Adipose tissue (tissue), 3 donors: ENCODE measurements around the gene ANTXR1. TPM values are rescaled to one million over a fixed set of nuclear protein-coding genes. Genes with fewer than 3 reads are reported as not detected.

Experiments used
- H3K27ac ChIP-seq: one replicate; pipeline ENCODE4 v1.5.1; 2013; ENCODE audit warnings: low read depth, low read length
- WGBS, 3 donors: extraction: QIAGEN DNeasy Blood & Tissue Kit; methylation state at CpG; one replicate each; pipeline ENCODE4 v1.1.7; 2013; 5-methylcytosine and 5-hydroxymethylcytosine counted together
- polyA plus RNA-seq, 3 donors: library from polyadenylated mRNA; stranded (reverse); fragments of 200-250 nt; gene quantifications; one replicate each; pipeline ENCODE4 v1.2.3, GENCODE V29; 2013
- donor health status: healthy with polysubstance abuse.
- donor health status: Bipolar disorder and iron deficiency.
- donor health status: healthy.

Gene ANTXR1
- polyA plus RNA-seq, 3 donors: 1.7 to 41.6 (median 9.6) TPM

GRCh38 chr2:69026691-69027459 is 13.9 kb downstream of the ANTXR1 start:
- WGBS, 3 donors: 81 to 86% (median 83%) methylated on average over 13 of the region's 13 CpGs
- H3K27ac ChIP-seq: no peak overlapping the region

- no peak overlapping the region for H3K27ac ChIP-seq
- WGBS, 3 donors: 84 to 93% (median 91%) methylated on average over 6 of the region's 6 CpGs
Observed at GRCh38 chr2:69030800-69031428, 17.9 kb downstream of the ANTXR1 start.

GRCh38 chr2:69031466-69031865 is 18.5 kb downstream of the ANTXR1 start:
- 84 to 97% (median 87%) methylated on average over 1 of the region's 1 CpG for WGBS, 3 donors
- H3K27ac ChIP-seq: no peak overlapping the region

DNA sequence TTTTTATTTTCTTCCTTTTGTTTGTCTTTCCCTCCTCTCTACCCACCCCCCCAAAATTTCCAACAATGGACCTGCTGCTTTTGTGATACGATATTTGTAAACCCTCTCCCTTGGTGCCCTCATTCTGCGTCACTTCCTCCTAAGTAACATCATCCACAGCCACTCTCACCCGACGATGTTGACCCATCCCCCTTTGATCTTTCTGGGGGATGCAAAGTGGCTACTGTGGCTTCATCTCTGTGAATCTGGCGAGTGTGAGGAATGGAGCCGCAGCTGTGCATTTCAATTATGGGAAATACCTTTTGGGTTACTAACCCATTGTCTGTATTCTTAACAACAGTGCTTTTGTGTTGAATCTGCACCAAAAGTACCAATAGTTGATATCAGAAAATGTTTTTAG is 19.4 kb downstream of the ANTXR1 start:
- 64 to 69% (median 67%) methylated on average over 6 of the region's 6 CpGs for WGBS, 3 donors
- no peak overlapping the region for H3K27ac ChIP-seq

GRCh38 chr2:69033461-69034095 is 20.6 kb downstream of the ANTXR1 start:
- no peak overlapping the region for H3K27ac ChIP-seq
- WGBS, 3 donors: 74 to 86% (median 76%) methylated on average over 1 of the region's 1 CpG

DNA sequence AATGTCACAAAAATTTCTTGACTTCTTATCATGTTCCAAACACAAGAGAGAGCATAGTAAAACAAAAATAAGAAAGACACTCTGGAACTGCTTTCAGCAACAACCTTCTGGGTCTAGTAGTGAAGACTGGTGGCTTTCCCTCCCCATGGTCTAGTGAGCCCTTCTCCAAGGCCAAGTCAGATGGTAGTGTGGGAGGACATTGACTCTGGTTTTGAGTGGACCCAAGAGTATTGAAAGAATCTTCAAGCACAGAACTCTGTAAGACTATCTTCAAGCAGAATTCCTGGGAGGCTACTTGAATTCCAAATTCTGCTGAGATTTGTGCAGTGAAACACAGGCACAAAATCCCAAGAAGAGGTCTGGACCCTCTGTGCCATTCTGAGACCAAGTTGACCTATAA is 21.1 kb downstream of the ANTXR1 start:
- no peak overlapping the region for H3K27ac ChIP-seq

DNA sequence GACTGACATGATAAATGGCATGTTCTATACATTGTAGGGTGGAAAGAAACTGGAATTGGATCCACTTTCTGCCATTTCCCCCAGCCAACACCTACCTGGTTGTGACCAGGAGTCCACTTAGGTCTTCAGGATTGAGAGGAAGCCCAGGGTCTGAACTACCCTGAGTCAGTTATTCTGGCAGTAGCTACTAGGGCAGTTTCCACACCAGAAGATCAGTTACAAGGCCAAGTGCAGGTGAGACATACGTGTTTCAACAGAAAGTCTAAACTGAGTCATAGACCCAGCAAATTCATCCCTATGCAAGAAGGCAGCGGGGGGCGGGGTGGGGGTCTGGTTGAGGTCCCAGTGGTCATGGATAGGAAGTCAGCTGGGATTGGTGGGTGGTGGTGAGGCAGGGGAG is 21.9 kb downstream of the ANTXR1 start:
- 73 to 92% (median 92%) methylated on average over 3 of the region's 3 CpGs for WGBS, 3 donors
- H3K27ac ChIP-seq: no peak overlapping the region

- WGBS, 3 donors: 88 to 93% (median 90%) methylated on average over 4 of the region's 4 CpGs
- no peak overlapping the region for H3K27ac ChIP-seq
Observed at GRCh38 chr2:69036926-69037325, 23.9 kb downstream of the ANTXR1 start.

DNA sequence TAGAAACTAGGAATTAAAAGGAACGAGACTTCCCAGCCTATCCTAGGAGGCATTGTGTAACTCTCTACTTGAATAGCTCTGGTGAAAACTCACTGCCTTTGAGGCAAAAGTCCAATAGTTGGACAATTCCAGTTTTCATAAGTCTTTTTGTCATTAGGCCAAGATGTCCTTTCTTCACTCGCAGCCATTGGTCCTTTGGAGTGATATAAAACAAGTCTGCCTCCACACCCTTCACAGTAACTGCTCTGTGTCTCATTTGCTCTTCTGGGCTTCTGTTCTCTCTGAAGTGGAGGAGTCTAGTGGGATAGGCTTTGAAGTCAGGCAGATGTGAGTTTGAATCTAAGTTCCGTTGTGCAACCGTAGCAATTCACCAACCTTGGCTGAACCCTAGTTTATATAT is 28.2 kb downstream of the ANTXR1 start:
- no peak overlapping the region for H3K27ac ChIP-seq
- 65 to 86% (median 71%) methylated on average over 4 of the region's 4 CpGs for WGBS, 3 donors

- WGBS, 3 donors: 65 to 77% (median 72%) methylated on average over 9 of the region's 9 CpGs
- no peak overlapping the region for H3K27ac ChIP-seq
Observed at GRCh38 chr2:69043736-69044400, 30.9 kb downstream of the ANTXR1 start.

GRCh38 chr2:69046221-69046662 is 33.3 kb downstream of the ANTXR1 start:
- H3K27ac ChIP-seq: no peak overlapping the region
- WGBS, 3 donors: 23 to 51% (median 31%) methylated on average over 1 of the region's 1 CpG

DNA sequence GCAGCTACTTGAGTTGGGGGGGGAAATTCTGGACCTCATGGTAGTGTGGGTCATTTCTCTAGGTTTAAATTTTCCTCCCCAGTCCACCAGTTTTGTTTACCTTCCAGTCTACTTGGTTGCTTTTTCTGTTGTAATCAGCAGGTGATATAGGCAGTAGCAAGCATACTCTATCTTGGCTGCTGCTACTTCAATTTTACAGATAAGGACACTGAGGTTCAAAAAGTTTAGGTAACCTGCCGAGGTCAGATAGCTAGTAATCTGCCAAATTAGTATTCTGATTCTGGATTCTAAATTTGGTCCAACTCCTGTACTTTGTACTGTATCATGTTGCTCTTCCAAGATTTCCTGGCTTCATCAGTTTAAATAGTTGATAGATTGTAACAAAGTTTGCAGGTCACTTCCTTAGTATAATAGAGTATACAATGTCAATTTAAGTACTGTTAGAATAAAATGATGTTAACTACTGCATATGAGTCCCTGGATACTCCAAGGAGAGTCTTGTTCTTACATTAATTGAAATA is 34.7 kb downstream of the ANTXR1 start:
- 32 to 68% (median 55%) methylated on average over 1 of the region's 1 CpG for WGBS, 3 donors
- no peak overlapping the region for H3K27ac ChIP-seq

DNA sequence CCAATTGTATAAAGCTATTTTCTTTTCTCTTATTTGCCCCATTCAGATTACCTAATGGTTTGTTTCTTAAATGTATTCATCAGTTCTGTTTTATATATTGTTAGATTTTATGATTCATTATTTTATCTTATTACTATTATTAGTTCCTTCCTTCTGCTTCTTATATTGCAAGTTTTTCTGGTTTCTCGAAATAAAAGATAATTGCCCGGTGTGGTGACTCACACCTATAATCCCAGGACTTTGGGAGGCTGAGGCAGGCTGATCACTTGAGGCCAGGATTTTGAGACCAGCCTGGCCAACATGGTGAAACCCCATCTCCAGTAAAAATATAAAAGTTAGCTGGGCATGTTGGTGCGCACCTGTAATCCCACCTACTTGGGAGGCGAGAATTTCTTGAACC is 37.8 kb downstream of the ANTXR1 start:
- 92 to 94% (median 92%) methylated on average over 4 of the region's 4 CpGs for WGBS, 3 donors
- no peak overlapping the region for H3K27ac ChIP-seq

DNA sequence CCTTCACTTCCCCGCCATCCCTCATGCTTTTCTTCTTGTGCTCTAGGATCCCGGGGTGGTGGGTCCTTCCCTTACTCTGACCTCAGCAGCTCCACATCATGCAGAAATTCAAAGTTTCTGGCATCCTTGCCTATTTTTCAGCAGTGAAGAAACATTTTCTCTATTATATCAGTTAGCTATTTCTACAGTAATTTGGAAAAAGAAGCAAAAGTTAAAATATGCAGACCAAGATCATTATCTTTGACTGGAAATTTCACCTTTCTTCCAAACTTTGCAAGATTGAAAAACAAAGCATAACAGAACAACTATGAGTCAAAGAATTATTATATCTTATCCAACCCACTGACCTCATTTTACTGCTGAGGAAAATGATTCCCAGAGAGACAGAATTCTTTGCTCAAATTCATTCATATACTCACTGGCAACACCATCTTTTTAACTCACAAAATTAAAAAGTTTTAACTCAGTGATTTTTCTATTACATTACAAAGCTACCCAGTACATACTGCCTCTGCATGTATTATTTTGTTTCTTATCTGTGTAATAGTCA is 40.5 kb downstream of the ANTXR1 start:
- 67 to 75% (median 73%) methylated on average over 2 of the region's 2 CpGs for WGBS, 3 donors
- no peak overlapping the region for H3K27ac ChIP-seq

DNA sequence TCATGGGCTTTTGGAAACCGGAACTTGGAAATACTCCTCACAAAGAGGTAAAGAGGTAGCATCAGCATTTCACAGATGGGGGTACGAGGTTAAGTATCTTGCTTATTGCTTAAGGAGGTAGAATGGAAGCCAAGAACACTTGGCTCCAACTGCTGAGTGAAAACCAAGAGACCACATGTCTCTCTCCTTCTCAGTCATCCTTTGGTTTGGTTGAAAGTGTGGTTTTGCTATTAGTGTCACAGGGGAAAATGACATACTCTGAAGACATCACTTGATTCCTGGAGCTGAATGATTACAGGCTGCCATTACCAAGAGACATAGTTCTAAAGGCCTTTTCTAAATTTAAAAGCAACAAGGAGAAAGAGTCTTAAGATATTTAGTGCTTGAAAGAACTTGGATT is 41.5 kb downstream of the ANTXR1 start:
- WGBS, 3 donors: 59 to 79% (median 76%) methylated on average over 2 of the region's 2 CpGs
- H3K27ac ChIP-seq: no peak overlapping the region

- WGBS, 3 donors: 82 to 90% (median 82%) methylated on average over 2 of the region's 2 CpGs
- no peak overlapping the region for H3K27ac ChIP-seq
Observed at GRCh38 chr2:69055688-69056470, 42.9 kb downstream of the ANTXR1 start.

GRCh38 chr2:69057660-69058059 is 44.7 kb downstream of the ANTXR1 start:
- WGBS, 3 donors: 68% methylated on average over 3 of the region's 3 CpGs
- H3K27ac ChIP-seq: no peak overlapping the region

- H3K27ac ChIP-seq: no peak overlapping the region
Observed at GRCh38 chr2:69059731-69060290, 46.8 kb downstream of the ANTXR1 start.
